ENCODE data around the gene SEMA4G. TPM values are rescaled to one million over a fixed set of nuclear protein-coding genes. Genes with fewer than 3 reads are reported as not detected.
A peak's percentile ranks its signal among the peaks of the same experiment; 100 is the strongest.

Gene SEMA4G
- total RNA-seq, 1 experiment from 2014 or later, result not detected

DNA sequence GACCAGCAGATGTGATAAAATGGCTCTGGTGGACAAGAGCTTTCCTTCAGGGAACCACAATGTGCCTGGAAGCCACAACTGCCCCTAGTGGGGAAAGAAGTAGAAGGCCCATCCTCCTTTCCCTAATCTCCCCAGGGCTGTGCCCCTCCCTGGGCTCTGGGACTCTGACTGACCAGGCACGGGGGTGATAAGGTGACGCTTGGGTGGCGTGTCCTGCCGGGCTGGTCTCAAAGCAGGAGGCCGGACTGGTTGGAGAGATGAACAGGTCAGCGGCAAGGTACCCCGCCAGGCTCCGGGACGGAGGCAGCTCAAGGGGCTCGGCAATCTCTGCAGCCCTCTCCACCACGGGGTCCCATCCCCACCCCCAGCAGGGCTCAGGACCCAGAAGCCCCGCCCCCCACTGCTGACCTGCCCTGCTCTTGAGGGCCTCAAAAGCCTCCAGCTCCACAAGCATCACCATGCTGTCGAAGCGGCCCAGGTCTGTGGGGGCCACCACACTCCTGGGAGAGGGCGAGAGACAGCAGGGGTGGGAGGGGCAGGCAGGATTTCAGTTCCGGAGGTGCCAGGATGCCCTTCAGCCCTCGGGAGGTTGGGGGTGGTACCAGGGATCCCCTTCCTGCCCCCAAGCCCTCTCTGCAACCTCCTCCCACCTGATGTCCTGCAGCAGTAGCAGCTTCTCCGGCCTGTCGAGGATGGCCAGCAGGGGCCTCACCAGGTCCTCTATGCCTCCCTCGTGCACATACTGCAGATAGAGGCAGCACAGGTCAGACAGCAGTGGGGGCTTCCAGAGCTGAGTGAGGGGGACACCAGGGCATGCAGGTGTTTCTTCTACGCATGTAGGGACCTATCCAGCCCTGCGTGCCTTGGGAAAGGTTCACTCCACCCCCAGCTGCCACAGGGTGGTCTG, 42.5 kb downstream of the SEMA4G start:
- TF ChIP-seq, protein P1, sequence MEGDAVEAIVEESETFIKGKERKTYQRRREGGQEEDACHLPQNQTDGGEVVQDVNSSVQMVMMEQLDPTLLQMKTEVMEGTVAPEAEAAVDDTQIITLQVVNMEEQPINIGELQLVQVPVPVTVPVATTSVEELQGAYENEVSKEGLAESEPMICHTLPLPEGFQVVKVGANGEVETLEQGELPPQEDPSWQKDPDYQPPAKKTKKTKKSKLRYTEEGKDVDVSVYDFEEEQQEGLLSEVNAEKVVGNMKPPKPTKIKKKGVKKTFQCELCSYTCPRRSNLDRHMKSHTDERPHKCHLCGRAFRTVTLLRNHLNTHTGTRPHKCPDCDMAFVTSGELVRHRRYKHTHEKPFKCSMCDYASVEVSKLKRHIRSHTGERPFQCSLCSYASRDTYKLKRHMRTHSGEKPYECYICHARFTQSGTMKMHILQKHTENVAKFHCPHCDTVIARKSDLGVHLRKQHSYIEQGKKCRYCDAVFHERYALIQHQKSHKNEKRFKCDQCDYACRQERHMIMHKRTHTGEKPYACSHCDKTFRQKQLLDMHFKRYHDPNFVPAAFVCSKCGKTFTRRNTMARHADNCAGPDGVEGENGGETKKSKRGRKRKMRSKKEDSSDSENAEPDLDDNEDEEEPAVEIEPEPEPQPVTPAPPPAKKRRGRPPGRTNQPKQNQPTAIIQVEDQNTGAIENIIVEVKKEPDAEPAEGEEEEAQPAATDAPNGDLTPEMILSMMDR (IDR thresholded peaks at IDR 0.05; ENCODE audit: unreplicated experiment), result no peak
- ChIA-PET CTCF (interaction anchor here (0.6 to 5.0 kb wide), 8 partner anchors 9 to 83 kb away, joined by 3 to 32 read pairs (median 4); partner anchors contain the start of gene LZTS2), POLR2A (interaction anchor here (1.6 to 1.7 kb wide), 2 partner anchors 14 to 15 kb away, joined by 6 read pairs; no protein-coding TSS in a partner anchor)
- BruUV-seq (replicated peaks), result no TSS peak
- intact Hi-C loops (cut with micrococcal nuclease), result loop anchor here (1.0 kb wide), 1 partner anchor 17 kb away; no protein-coding TSS in a partner anchor
- Mint-ChIP-seq H3K27me3 (ENCODE audit: insufficient read depth, unreplicated experiment) (no peaks in the 10 kb centered on the region), H3K4me1 (ENCODE audit: insufficient read depth, unreplicated experiment) (peaks cover 26% of the 10 kb centered on the region), H3K9me3 (ENCODE audit: unreplicated experiment) (no peaks in the 10 kb centered on the region), H3K27ac (ENCODE audit: low read depth, unreplicated experiment) (no peak overlapping the region), H3K36me3 (ENCODE audit: insufficient read depth, unreplicated experiment) (no peaks in the 10 kb centered on the region), H3K4me3 (ENCODE audit: unreplicated experiment) (no peak overlapping the region)
- DNase-seq (ENCODE audit: unreplicated experiment), result no peak

DNA sequence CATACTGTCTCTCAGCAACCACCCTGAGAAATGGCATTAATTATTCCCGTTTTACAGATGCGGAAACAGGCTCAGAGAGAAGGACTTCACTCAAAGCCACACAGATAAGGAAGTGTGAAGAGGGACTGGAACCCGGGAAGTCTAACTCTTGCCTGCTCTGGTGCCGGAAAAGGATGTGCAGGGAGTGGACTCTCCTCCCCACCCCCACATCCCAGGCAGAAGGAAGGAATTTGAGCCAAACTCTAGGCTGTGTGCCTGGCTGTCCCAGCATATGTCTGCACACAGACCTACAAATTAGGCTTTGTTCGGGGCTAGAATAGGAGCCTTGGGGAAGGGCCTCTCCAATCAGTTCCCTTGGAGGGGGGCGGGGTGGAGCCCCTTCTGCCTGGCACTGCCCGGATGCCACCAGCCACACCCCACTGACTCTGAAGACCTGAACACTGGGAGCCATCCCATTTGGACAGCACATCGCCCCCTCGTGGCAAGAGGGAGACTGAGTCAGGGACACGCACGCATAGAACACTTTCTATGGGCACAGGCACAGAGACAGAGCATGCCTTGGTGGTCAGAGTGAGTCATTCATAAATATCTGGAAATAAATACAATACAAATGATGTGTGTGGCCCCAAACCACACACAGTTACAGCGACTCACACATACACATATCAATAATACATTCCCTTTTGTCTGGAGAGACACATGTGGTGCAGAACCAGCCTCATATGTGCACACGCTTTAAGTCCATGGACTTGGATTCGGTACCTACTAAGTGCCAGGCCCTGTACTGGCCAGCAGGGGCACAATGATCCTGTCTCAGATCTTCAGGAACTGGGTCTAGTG, 43.4 kb downstream of the SEMA4G start:
- BruUV-seq (replicated peaks), result no TSS peak
- intact Hi-C loops (cut with micrococcal nuclease), result loop anchor here (1.0 kb wide), 2 partner anchors 14 to 18 kb away; no protein-coding TSS in a partner anchor
- TF ChIP-seq, protein P1 (IDR thresholded peaks at IDR 0.05; ENCODE audit: unreplicated experiment), result peak; percentile 67
- DNase-seq (ENCODE audit: unreplicated experiment), result peak; percentile 95
- CTCF ChIA-PET, result interaction anchor here (0.9 to 5.0 kb wide), 5 partner anchors 10 to 65 kb away, joined by 3 to 32 read pairs (median 5); partner anchors contain the start of gene LZTS2
- Mint-ChIP-seq H3K4me3 (ENCODE audit: unreplicated experiment) (no peak overlapping the region), H3K36me3 (ENCODE audit: insufficient read depth, unreplicated experiment) (no peaks in the 10 kb centered on the region), H3K9me3 (ENCODE audit: unreplicated experiment) (no peaks in the 10 kb centered on the region), H3K27ac (ENCODE audit: low read depth, unreplicated experiment) (peak overlapping the region; percentile 29), H3K4me1 (ENCODE audit: insufficient read depth, unreplicated experiment) (peaks cover 26% of the 10 kb centered on the region), H3K27me3 (ENCODE audit: insufficient read depth, unreplicated experiment) (no peaks in the 10 kb centered on the region)
- POLR2A ChIA-PET, result no interaction called here

DNA sequence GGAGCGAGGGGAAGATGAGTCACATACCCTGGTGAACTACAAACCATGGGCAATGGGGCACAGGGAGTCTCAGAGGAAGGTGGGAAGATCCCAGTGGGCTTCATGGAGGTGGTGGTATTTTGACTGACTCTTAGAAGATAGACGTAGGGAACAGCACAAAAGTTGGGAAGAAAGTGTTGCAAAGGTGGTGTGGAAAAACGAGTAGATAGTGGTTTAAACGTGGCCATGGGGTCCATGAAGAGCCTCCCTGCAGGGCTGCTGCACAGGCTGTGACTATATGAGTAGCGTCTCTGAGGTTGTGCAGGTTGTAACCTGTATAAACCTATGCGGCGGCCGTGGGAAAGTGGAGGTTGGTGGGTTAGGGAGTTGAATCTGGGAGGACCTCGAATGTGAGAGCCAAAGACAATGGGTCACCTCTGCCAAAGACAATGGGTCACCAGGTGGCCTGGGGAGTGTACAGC, 44.1 kb downstream of the SEMA4G start:
- POLR2A ChIA-PET, result interaction anchor here (2.1 kb wide), 1 partner anchor 15 kb away, joined by 26 read pairs; the partner anchor contains the start of gene LZTS2
- CTCF ChIA-PET, result interaction anchor here (0.7 to 7.0 kb wide), 14 partner anchors 10 to 1090 kb away, joined by 3 to 199 read pairs (median 6); partner anchors contain the start of genes LZTS2, PDZD7 and SFXN3
- Mint-ChIP-seq H3K4me3 (ENCODE audit: unreplicated experiment) (no peak overlapping the region), H3K27me3 (ENCODE audit: insufficient read depth, unreplicated experiment) (no peaks in the 10 kb centered on the region), H3K27ac (ENCODE audit: low read depth, unreplicated experiment) (peak overlapping the region; percentile 29), H3K9me3 (ENCODE audit: unreplicated experiment) (no peaks in the 10 kb centered on the region), H3K36me3 (ENCODE audit: insufficient read depth, unreplicated experiment) (no peaks in the 10 kb centered on the region), H3K4me1 (ENCODE audit: insufficient read depth, unreplicated experiment) (peaks cover 28% of the 10 kb centered on the region)
- intact Hi-C loops (cut with micrococcal nuclease), result loop anchor here (1.0 kb wide), 1 partner anchor 15 kb away; no protein-coding TSS in a partner anchor
- TF ChIP-seq, protein P1 (IDR thresholded peaks at IDR 0.05; ENCODE audit: unreplicated experiment), result no peak
- BruUV-seq (replicated peaks), result no TSS peak
- peak; percentile 30 for DNase-seq (ENCODE audit: unreplicated experiment)
